GM19239 (cell line): ENCODE data around the gene PKN1.

Experiments used
- DNase-seq: peaks from one replicate; pipeline ENCODE4 v3.0.0; 2011; ENCODE audit warnings: low spot score; ENCODE audit not compliant: insufficient read length
- FAIRE-seq: peaks from 2 replicates; lab custom pipeline; 2011; peaks lifted over from hg19 to GRCh38; lab: Jason Lieb, UNC

The PKN1 gene

GRCh38 chr19:14405758-14406644, 27.1 kb upstream of the PKN1 start:
- peak; percentile 97 for DNase-seq
- FAIRE-seq, result peak; percentile 75

GRCh38 chr19:14406645-14407401, 26.3 kb upstream of the PKN1 start:
- no peak for FAIRE-seq

GRCh38 chr19:14407605-14408484, 25.3 kb upstream of the PKN1 start:
- no peak for DNase-seq
- no peak for FAIRE-seq

More at GRCh38 chr19:14406645-14407401, 26.3 kb upstream of the PKN1 start:
- no peak for DNase-seq

GRCh38 chr19:14408491-14409145, 24.5 kb upstream of the PKN1 start:
- FAIRE-seq, result no peak

GRCh38 chr19:14409146-14410023, 23.7 kb upstream of the PKN1 start:
- FAIRE-seq (no peak), DNase-seq (no peak)

More at GRCh38 chr19:14408491-14409145, 24.5 kb upstream of the PKN1 start:
- DNase-seq, result no peak

GRCh38 chr19:14410091-14411051, 22.7 kb upstream of the PKN1 start:
- DNase-seq (no peak), FAIRE-seq (no peak)

- DNase-seq (no peak), FAIRE-seq (no peak)
These were observed 21.8 kb upstream of the PKN1 start for GRCh38 chr19:14411161-14411937.

GRCh38 chr19:14411938-14412245, 21.2 kb upstream of the PKN1 start:
- no peak for FAIRE-seq
- no peak for DNase-seq

- DNase-seq (no peak), FAIRE-seq (no peak)
These were observed 20.6 kb upstream of the PKN1 start for GRCh38 chr19:14412324-14412995.

- no peak for FAIRE-seq
- no peak for DNase-seq
These were observed 20.0 kb upstream of the PKN1 start for GRCh38 chr19:14412996-14413692.

- no peak for FAIRE-seq
- DNase-seq, result no peak
These were observed 19.4 kb upstream of the PKN1 start for GRCh38 chr19:14413693-14414181.

- FAIRE-seq (no peak), DNase-seq (no peak)
These were observed 18.0 kb upstream of the PKN1 start for GRCh38 chr19:14414926-14415690.

GRCh38 chr19:14416817-14417231, 16.3 kb upstream of the PKN1 start:
- FAIRE-seq (peak; percentile 64), DNase-seq (no peak)

GRCh38 chr19:14418856-14419105, 14.3 kb upstream of the PKN1 start:
- FAIRE-seq, result no peak
- peak; percentile 68 for DNase-seq

- DNase-seq, result peak; percentile 94
- FAIRE-seq, result peak; percentile 95
These were observed 13.8 kb upstream of the PKN1 start, which contains the start of gene DDX39A for GRCh38 chr19:14419106-14419813. TSS of gene DDX39A (minus strand) at chr19:14419341. CDS start at chr19:14413220, 6,121 bp downstream.
